Upper lobe of right lung (tissue), 1 donor: ENCODE data around the gene UBA6. TPM values are rescaled to one million over a fixed set of nuclear protein-coding genes. Genes with fewer than 3 reads are reported as not detected.

ENCODE experiments used
- ATAC-seq: fragments of 200-7000 bp; cut with Tn5 transposase; one replicate; pipeline ENCODE4 v1.9.1; 2020; ENCODE audit warnings: mild to moderate bottlenecking, moderate library complexity
- DNase-seq: peaks from one replicate; pipeline ENCODE4 v3.0.0-alpha.2; 2020
- H3K27ac ChIP-seq: fragments of 200-600 bp; one replicate; pipeline ENCODE4 v1.8.0; 2022
- H3K27me3 ChIP-seq: fragments of 200-600 bp; one replicate; pipeline ENCODE4 v1.8.0; 2022; ENCODE audit warnings: mild to moderate bottlenecking
- H3K36me3 ChIP-seq: fragments of 200-600 bp; one replicate; pipeline ENCODE4 v1.8.0; 2022
- H3K4me1 ChIP-seq: fragments of 200-600 bp; one replicate; pipeline ENCODE4 v1.8.0; 2022
- H3K4me3 ChIP-seq: fragments of 200-600 bp; one replicate; pipeline ENCODE4 v1.8.0; 2022; ENCODE audit warnings: mild to moderate bottlenecking
- H3K9me3 ChIP-seq: fragments of 200-600 bp; one replicate; pipeline ENCODE4 v1.8.0; 2022
- intact Hi-C: fragments of 100-400 bp; cut with DNase I; formaldehyde crosslinking; loops from one replicate; pipeline ENCODE4 v1.11.0; 2022
- total RNA-seq: library from RNA; stranded (reverse); fragmentation: NEBNext Ultra II Directional; extraction: Animal tissue kit (Norgen Biotek cat#: 25700); gene quantifications from one replicate; pipeline ENCODE4 v1.2.1, GENCODE V29; 2021
- TF ChIP-seq, protein P1 (sequence below): fragments of 200-600 bp; IDR thresholded peaks from one replicate; pipeline ENCODE4 v1.8.0; 2022; ENCODE audit warnings: antibody characterized with exemption
- donor health status: DM: no; HTN: yes; CAD: no; lungs with severe emphysema.

The UBA6 gene
- total RNA-seq, 1 donor from 2014 or later, result 48.5 TPM

DNA sequence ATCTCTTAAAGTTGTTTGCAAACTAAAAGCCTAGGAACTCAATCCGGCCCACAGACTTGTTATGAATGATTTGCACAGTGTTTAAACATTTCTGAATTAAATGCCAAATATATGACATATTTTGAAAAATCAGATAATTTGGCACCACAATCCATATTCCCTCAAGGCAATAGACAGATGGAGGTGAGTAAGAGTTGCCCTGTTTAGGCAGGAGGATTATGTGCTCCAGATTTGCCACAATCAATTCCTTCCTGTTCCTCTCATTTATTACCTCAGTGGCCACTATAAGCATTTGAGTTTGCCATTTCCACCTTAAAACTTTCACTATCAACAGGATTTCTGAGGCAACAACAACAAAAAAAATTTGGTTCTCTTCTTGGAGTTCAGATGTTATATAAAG lies 18.7 kb downstream of the UBA6 start:
- no peak overlapping the region for H3K27ac ChIP-seq
- intact Hi-C loops, result no loop called here
- no peaks in the 10 kb centered on the region for H3K27me3 ChIP-seq
- TF ChIP-seq, protein P1, sequence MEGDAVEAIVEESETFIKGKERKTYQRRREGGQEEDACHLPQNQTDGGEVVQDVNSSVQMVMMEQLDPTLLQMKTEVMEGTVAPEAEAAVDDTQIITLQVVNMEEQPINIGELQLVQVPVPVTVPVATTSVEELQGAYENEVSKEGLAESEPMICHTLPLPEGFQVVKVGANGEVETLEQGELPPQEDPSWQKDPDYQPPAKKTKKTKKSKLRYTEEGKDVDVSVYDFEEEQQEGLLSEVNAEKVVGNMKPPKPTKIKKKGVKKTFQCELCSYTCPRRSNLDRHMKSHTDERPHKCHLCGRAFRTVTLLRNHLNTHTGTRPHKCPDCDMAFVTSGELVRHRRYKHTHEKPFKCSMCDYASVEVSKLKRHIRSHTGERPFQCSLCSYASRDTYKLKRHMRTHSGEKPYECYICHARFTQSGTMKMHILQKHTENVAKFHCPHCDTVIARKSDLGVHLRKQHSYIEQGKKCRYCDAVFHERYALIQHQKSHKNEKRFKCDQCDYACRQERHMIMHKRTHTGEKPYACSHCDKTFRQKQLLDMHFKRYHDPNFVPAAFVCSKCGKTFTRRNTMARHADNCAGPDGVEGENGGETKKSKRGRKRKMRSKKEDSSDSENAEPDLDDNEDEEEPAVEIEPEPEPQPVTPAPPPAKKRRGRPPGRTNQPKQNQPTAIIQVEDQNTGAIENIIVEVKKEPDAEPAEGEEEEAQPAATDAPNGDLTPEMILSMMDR, result no peak
- DNase-seq (no peak), ATAC-seq (no peak)
- H3K36me3 ChIP-seq, result peaks cover 53% of the 10 kb centered on the region
- no peaks in the 10 kb centered on the region for H3K4me1 ChIP-seq
- no peak overlapping the region for H3K4me3 ChIP-seq
- H3K9me3 ChIP-seq, result no peaks in the 10 kb centered on the region

DNA sequence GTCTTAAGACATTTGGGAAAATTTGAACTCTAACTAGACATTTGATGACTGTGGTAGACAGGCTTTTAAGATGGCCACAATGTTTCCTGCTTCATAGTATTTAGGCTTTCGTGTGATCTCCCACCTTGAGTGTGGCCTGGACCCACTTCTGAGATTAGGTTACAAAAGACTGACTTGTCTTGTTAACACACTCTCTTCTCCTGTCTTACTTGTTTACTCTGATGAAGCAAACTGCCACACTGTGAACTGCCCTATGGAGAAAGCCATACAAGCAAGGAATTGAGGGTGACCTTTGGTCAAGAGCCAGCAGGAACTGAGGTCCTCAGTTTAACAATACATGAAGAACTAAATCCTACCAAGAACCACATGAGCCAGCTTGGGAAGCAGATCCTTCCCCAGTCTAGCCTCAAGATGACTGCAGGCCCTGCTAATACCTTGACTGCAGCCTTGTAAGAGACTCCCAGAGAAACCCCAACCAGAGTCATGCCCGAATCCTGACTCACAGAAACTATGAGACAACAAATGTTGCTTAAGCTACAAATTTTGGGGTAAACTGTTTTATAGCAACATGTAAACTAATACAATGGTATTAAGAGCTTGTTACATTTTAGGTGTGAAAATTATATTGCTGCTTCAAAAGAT lies 20.3 kb downstream of the UBA6 start:
- no peaks in the 10 kb centered on the region for H3K27me3 ChIP-seq
- no peaks in the 10 kb centered on the region for H3K4me1 ChIP-seq
- intact Hi-C loops, result no loop called here
- H3K27ac ChIP-seq, result no peak overlapping the region
- H3K9me3 ChIP-seq, result no peaks in the 10 kb centered on the region
- H3K4me3 ChIP-seq, result no peak overlapping the region
- ATAC-seq, result no peak
- H3K36me3 ChIP-seq, result peaks cover 61% of the 10 kb centered on the region
- DNase-seq, result no peak
- TF ChIP-seq, protein P1, result no peak

DNA sequence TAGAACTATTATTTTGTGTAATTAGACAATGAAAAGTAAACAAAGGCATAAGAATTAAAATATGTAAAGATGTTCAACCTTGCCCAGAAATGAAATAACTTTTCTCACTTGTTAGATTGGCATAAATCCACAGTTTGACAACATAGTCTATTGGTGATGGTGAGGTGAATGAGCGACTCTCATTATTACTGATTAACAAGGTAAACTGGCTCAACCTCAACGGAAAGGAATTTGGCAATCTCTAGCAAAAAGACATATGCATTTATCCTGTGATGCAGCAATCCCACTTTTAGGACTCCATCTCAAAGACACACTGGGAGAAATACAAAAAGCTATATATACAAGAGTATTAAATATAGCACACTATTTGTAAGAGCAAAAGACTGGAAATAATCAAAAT lies 22.3 kb downstream of the UBA6 start:
- Histone ChIP-seq H3K4me1 (no peaks in the 10 kb centered on the region), H3K27ac (no peak overlapping the region), H3K27me3 (no peaks in the 10 kb centered on the region), H3K4me3 (no peak overlapping the region), H3K9me3 (no peaks in the 10 kb centered on the region), H3K36me3 (peaks cover 81% of the 10 kb centered on the region)
- ATAC-seq (no peak), DNase-seq (no peak)
- intact Hi-C loops, result no loop called here
- TF ChIP-seq, protein P1, result no peak

DNA sequence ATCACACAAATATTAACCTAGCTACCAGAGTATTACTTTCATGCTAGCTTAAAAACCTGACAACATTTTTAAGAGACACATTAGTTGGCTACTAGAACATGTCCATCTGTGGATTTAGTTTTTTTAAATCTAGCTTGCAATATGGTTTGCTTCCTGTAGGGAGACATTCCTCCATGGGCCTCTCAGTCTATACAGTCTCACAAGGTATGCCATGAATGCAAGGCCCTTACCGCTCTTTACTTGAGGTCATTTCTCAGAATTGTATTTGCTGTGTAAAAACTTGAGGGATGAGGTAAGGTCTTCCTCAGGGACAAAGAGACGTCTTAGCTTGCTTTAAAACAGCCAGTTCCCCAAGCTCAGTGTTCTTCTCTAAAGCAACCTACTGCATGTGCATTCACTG lies 26.9 kb downstream of the UBA6 start:
- ATAC-seq, result no peak
- DNase-seq, result no peak
- TF ChIP-seq, protein P1, result no peak
- Histone ChIP-seq H3K27ac (no peak overlapping the region), H3K9me3 (no peaks in the 10 kb centered on the region), H3K27me3 (no peaks in the 10 kb centered on the region), H3K4me3 (no peak overlapping the region), H3K36me3 (peaks cover 84% of the 10 kb centered on the region), H3K4me1 (no peaks in the 10 kb centered on the region)
- intact Hi-C loops, result no loop called here

DNA sequence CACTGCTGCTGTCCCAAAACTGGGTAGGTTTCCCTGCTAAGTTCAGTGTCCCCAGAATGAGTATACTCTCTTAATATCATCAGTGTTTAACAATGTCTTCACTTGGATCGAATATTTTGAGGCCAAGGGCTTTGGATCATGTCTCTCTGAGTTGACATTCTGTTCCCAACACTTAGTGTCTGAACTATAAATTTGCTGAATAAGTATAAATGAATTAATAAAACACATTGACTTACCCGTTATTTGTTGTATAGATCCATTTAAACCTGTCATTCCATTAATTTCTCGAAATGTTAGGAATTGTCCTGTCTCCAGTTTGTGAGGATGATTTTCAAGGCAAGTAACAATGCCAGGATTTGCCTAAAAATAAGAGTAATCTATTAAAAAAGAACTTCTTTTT lies 32.6 kb downstream of the UBA6 start:
- DNase-seq (no peak), ATAC-seq (no peak)
- intact Hi-C loops, result no loop called here
- Histone ChIP-seq H3K27ac (no peak overlapping the region), H3K4me1 (no peaks in the 10 kb centered on the region), H3K9me3 (no peaks in the 10 kb centered on the region), H3K36me3 (peaks cover 81% of the 10 kb centered on the region), H3K4me3 (no peak overlapping the region), H3K27me3 (no peaks in the 10 kb centered on the region)
- TF ChIP-seq, protein P1, result no peak

DNA sequence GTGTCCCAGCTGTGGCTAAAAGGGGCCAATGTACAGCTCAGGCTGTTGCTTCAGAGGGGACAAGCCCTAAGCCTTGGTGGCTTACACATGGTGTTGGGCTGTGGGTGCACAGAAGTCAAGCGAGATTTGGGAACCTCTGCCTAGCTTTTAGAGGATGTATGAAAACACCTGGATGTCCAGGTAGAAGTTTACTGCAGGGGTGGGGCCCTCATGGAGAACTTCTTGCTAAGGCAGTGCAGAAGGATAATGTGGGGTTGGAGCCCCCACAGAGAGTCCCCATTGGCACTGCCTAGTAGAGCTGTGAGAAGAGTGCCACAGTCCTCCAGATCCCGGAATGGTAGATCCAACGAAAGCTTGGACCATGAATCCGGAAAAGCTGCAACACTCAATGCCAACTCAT lies 40.5 kb downstream of the UBA6 start:
- Histone ChIP-seq H3K9me3 (no peaks in the 10 kb centered on the region), H3K27ac (no peak overlapping the region), H3K4me1 (no peaks in the 10 kb centered on the region), H3K4me3 (no peak overlapping the region), H3K27me3 (no peaks in the 10 kb centered on the region), H3K36me3 (peaks cover 63% of the 10 kb centered on the region)
- DNase-seq (no peak), ATAC-seq (no peak)
- intact Hi-C loops, result no loop called here
- TF ChIP-seq, protein P1, result no peak
